Aorta (tissue), 5 donors: Measurements from ENCODE around the gene EVX1. TPM values are rescaled to one million over a fixed set of nuclear protein-coding genes. Genes with fewer than 3 reads are reported as not detected.

Experiments used
- ATAC-seq: fragments of 200-7000 bp; cut with Tn5 transposase; one replicate; pipeline ENCODE4 v1.9.1; 2022; ENCODE audit warnings: moderate library complexity; ENCODE audit not compliant: low FRiP score
- DNase-seq, 2 donors: peaks; one replicate each; pipeline ENCODE4 v3.0.0-alpha.2; 2020
- H3K27ac ChIP-seq, 2 donors: one replicate each; pipeline ENCODE4 v1.5.1; 2013; ENCODE audit warnings: low read length in 2 of 2, mild to moderate bottlenecking in 2 of 2, moderate library complexity in 2 of 2, control low read depth in 1 of 2, inconsistent platforms in 1 of 2, low read depth in 1 of 2
- H3K27me3 ChIP-seq, 2 donors: one replicate each; pipeline ENCODE4 v1.6.1; 2013; ENCODE audit warnings: control low read depth in 1 of 2, low read length in 1 of 2, mild to moderate bottlenecking in 1 of 2, moderate library complexity in 1 of 2; ENCODE audit not compliant: insufficient read depth in 2 of 2, control insufficient read depth in 1 of 2
- H3K36me3 ChIP-seq, 2 donors: one replicate each; pipeline ENCODE4 v1.6.1; 2013; ENCODE audit warnings: control low read depth in 1 of 2, low read length in 1 of 2, mild to moderate bottlenecking in 1 of 2; ENCODE audit not compliant: insufficient read depth in 2 of 2, control insufficient read depth in 1 of 2
- H3K4me1 ChIP-seq, 2 donors: one replicate each; pipeline ENCODE4 v1.6.1; 2013; ENCODE audit warnings: low read length in 2 of 2, control low read depth in 1 of 2, mild to moderate bottlenecking in 1 of 2, moderate library complexity in 1 of 2; ENCODE audit not compliant: insufficient read depth in 2 of 2, control insufficient read depth in 1 of 2
- H3K4me3 ChIP-seq, 2 donors: one replicate each; pipeline ENCODE4 v1.5.1; 2013; ENCODE audit warnings: low read length in 2 of 2, control low read depth in 1 of 2, mild to moderate bottlenecking in 1 of 2
- H3K9me3 ChIP-seq: one replicate; pipeline ENCODE4 v1.6.1; 2013; ENCODE audit warnings: mild to moderate bottlenecking, low read length; ENCODE audit not compliant: control insufficient read depth
- WGBS, 2 donors: extraction: QIAGEN DNeasy Blood & Tissue Kit; methylation state at CpG; one replicate each; pipeline ENCODE4 v1.1.7; 2013; 5-methylcytosine and 5-hydroxymethylcytosine counted together
- intact Hi-C, 2 donors: fragments of 100-400 bp; cut with DNase I; formaldehyde crosslinking; loops; one replicate each; pipeline versions ENCODE4 v1.14.2 to v1.15.0; 2022
- polyA plus RNA-seq, 2 donors: library from polyadenylated mRNA; stranded (reverse); fragments of 200-250 nt; gene quantifications; one replicate each; pipeline ENCODE4 v1.2.3, GENCODE V29; 2013
- total RNA-seq, 2 donors: library from RNA; stranded (reverse); fragmentation: NEBNext Ultra II Directional; extraction: Animal tissue kit (Norgen Biotek cat#: 25700); gene quantifications; one replicate each; pipeline ENCODE4 v1.2.1, GENCODE V29; 2021
- donor health status: healthy with polysubstance abuse.
- donor health status: Bipolar disorder and iron deficiency.
- donor health status: DM: no; HTN: no; CAD: no.
- donor health status: DM: no; HTN: no; CAD: no.
- donor health status: DM: yes; HTN: yes; CAD: no.

EVX1 gene
- total and polyA plus RNA-seq, 4 donors = not detected

GRCh38 chr7:27211764-27212204 is 30.8 kb upstream of the EVX1 start:
- H3K9me3 ChIP-seq = no peaks in the 10 kb centered on the region
- ATAC-seq (no peak), DNase-seq (no peak)
- no peaks in the 10 kb centered on the region for H3K27me3 ChIP-seq
- no peaks in the 10 kb centered on the region for H3K36me3 ChIP-seq
- 26 to 36% methylated on average over 3 of the region's 3 CpGs for WGBS, 2 donors
- no peaks in the 10 kb centered on the region for H3K4me1 ChIP-seq
- no peak overlapping the region for H3K27ac ChIP-seq
- intact Hi-C loops = loop anchor here (5.0 to 10.0 kb wide), 2 partner anchors 363 to 366 kb away; no protein-coding TSS in a partner anchor
- no peak overlapping the region for H3K4me3 ChIP-seq

- intact Hi-C loops = loop anchor here (5.0 to 10.0 kb wide), 2 partner anchors 362 to 365 kb away; no protein-coding TSS in a partner anchor
Observed at GRCh38 chr7:27212497-27213432, 29.8 kb upstream of the EVX1 start.

GRCh38 chr7:27213433-27214238 is 29.0 kb upstream of the EVX1 start:
- ATAC-seq = no peak
- WGBS, 2 donors = 68 to 71% methylated on average over 50 of the region's 50 CpGs

More at GRCh38 chr7:27212497-27213432, 29.8 kb upstream of the EVX1 start:
- 15 to 19% methylated on average over 52 of the region's 52 CpGs for WGBS, 2 donors
- Histone ChIP-seq H3K9me3 (no peaks in the 10 kb centered on the region), H3K4me3 (no peak overlapping the region), H3K36me3 (no peaks in the 10 kb centered on the region), H3K27ac (no peak overlapping the region), H3K27me3 (no peaks in the 10 kb centered on the region), H3K4me1 (no peaks in the 10 kb centered on the region)
- peak in 1 of 2 donors; percentile 53 for DNase-seq
- no peak for ATAC-seq

GRCh38 chr7:27214239-27214950 is 28.2 kb upstream of the EVX1 start:
- intact Hi-C loops = loop anchor here (5.0 to 10.0 kb wide), 2 partner anchors 360 to 363 kb away; no protein-coding TSS in a partner anchor
- Histone ChIP-seq H3K36me3 (no peaks in the 10 kb centered on the region), H3K9me3 (no peaks in the 10 kb centered on the region), H3K27me3 (no peaks in the 10 kb centered on the region), H3K27ac (no peak overlapping the region), H3K4me3 (no peak overlapping the region), H3K4me1 (no peaks in the 10 kb centered on the region)
- ATAC-seq = no peak
- WGBS, 2 donors = 88 to 90% methylated on average over 8 of the region's 8 CpGs
- DNase-seq = no peak

More at GRCh38 chr7:27213433-27214238, 29.0 kb upstream of the EVX1 start:
- H3K4me1 ChIP-seq = no peaks in the 10 kb centered on the region
- no peaks in the 10 kb centered on the region for H3K36me3 ChIP-seq
- H3K27ac ChIP-seq = no peak overlapping the region
- intact Hi-C loops = loop anchor here (5.0 to 10.0 kb wide), 2 partner anchors 361 to 364 kb away; no protein-coding TSS in a partner anchor
- H3K4me3 ChIP-seq = no peak overlapping the region
- H3K27me3 ChIP-seq = no peaks in the 10 kb centered on the region
- H3K9me3 ChIP-seq = no peaks in the 10 kb centered on the region
- peak in 1 of 2 donors; percentile 74 for DNase-seq

GRCh38 chr7:27215356-27215755 is 27.2 kb upstream of the EVX1 start:
- Histone ChIP-seq H3K9me3 (no peaks in the 10 kb centered on the region), H3K36me3 (no peaks in the 10 kb centered on the region), H3K27ac (no peak overlapping the region), H3K4me3 (no peak overlapping the region), H3K27me3 (peaks cover 0 to 4% of the 10 kb centered on the region in 2 donors), H3K4me1 (no peaks in the 10 kb centered on the region)
- DNase-seq (peak in 1 of 2 donors; percentile 34), ATAC-seq (no peak)
- intact Hi-C loops = loop anchor here in 1 of 2 donors (10.0 kb wide), 1 partner anchor 359 kb away; no protein-coding TSS in a partner anchor
- WGBS, 2 donors = 98 to 100% methylated on average over 2 of the region's 2 CpGs

GRCh38 chr7:27217951-27218350 is 24.7 kb upstream of the EVX1 start:
- DNase-seq (no peak), ATAC-seq (no peak)
- intact Hi-C loops = loop anchor here in 1 of 2 donors (10.0 kb wide), 1 partner anchor 357 kb away; no protein-coding TSS in a partner anchor
- Histone ChIP-seq H3K36me3 (no peaks in the 10 kb centered on the region), H3K4me1 (no peaks in the 10 kb centered on the region), H3K9me3 (no peaks in the 10 kb centered on the region), H3K4me3 (no peak overlapping the region), H3K27me3 (peaks cover 0 to 4% of the 10 kb centered on the region in 2 donors), H3K27ac (no peak overlapping the region)

- Histone ChIP-seq H3K9me3 (no peaks in the 10 kb centered on the region), H3K4me3 (no peak overlapping the region), H3K4me1 (no peaks in the 10 kb centered on the region), H3K27me3 (peaks cover 0 to 4% of the 10 kb centered on the region in 2 donors), H3K36me3 (no peaks in the 10 kb centered on the region), H3K27ac (no peak overlapping the region)
- intact Hi-C loops = loop anchor here in 1 of 2 donors (10.0 kb wide), 1 partner anchor 355 kb away; no protein-coding TSS in a partner anchor
- ATAC-seq (no peak), DNase-seq (peak in 1 of 2 donors; percentile 42)
- 94% methylated on average over 4 of the region's 4 CpGs for WGBS, 2 donors
Observed at GRCh38 chr7:27219821-27220220, 22.8 kb upstream of the EVX1 start.
